Measurements from ENCODE around the gene SEMA3D.

The SEMA3D gene

DNA sequence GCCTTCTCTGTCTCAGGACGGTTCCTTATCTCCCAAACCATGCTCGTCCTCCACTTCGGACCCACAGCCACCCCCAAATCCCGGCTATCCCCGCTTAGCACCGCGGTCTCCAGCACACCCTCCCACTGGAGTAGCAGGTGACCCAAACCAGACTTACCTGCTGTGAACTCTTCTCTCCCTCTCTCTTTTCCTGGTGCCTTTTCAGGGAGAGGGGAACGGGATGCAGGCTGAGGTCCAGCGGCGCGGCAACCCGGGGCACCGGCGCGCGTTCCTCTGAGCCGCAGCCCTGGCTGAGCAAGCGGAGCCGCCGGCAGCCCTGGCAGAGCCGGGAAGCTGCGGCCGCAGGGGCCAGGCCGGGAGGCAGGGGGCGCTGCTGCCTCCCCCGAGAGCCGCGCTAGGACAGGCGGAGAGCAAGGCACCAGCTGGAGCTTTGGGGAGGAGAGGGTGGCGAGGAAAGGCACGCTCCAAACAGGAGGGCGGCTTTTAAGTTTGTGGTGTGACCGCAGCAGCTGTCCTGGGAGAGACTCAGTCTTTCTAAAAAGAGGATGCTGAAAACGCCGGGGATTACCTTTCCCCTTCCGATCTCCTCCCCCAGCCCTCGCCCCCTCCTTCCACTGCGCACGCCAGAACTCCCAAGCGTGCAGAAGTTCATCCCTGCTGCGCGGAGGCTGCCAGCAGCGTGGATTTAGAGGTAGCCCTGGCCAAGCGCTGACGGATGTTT lies at the start of gene SEMA3D:
Gene SEMA3D (minus strand): TSS at position 536 of the 721 bp plus-strand sequence. CDS start 65,165 bp downstream, outside the sequence.
- DNase-seq (ENCODE audit: low read depth): no peak

DNA sequence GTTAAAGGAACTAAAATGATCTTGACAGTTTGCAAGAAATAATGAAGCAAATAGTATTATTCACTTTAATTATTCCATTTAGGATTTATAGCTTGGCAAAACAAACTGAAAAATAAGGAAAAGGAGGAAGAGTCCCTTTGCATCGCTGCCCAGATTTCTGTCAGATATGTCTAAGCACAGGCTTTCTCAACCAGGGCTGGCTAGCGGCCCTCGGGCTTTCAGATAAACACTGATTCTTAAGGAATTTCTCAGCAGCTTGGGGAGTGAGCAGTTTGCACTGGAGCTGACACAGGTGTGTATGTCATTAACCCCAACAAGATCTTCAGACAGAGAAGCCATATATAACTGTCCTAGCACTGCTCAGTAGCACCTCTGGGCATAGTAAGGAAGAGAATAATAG lies 47.9 kb upstream of the SEMA3D start:
- no peak for DNase-seq (ENCODE audit: low read depth)

DNA sequence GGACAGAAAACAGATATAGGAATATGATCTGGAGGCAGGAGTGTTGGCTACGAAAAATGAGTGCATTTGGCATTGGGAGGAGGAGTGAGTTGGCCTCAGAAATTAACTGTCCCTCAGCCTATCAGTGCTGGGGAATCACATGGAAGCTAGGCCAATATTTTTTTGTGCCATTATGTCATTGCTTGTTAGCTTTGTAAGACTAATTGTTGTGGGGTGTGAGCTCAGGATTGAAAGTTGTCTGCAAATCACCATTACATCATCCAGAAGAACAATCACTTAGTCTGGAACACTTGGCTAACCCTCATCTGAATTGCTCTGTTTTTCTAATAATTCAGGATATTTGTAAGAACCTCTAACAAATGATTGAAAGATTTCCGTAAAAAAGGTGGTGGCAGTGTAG lies 45.2 kb upstream of the SEMA3D start:
- DNase-seq (ENCODE audit: low read depth): no peak

DNA sequence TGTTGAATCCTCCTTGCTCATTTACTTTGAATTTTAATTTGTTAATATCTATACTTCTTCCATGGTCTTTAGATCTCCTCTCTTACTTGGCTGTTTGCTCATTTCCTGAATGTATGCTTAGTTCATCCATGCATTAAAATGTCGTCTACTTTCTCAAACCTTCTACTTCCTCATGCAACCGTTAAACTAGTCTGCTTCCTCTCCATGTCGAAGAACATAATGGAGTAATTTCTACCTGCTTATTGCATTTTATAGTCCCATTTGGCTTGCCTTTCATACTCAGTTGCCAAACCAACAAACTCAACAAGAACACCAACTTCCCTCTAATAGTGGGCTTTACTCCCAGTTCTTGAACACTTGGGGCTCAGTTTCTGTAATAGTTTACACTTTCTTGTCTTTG lies 43.8 kb upstream of the SEMA3D start:
- no peak for DNase-seq (ENCODE audit: low read depth)

DNA sequence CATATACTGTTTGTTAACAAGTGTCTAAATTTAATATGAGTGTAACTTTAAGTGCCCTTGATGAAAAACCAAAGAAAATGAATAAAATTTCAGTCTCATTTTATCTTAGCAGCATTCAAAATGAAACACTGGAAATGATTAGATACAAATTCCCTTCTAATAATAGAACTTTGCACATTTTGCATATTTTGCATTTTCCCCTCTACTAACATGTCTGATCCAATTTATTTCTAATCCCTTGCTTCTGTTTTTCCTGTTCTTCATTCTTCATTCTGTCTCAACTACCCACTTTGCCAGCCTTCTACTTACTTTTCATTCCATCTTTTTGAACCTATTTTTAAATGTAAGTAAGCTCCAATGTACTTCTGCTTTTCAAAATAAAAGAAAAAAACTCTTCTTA lies 42.7 kb upstream of the SEMA3D start:
- no peak for DNase-seq (ENCODE audit: low read depth)

DNA sequence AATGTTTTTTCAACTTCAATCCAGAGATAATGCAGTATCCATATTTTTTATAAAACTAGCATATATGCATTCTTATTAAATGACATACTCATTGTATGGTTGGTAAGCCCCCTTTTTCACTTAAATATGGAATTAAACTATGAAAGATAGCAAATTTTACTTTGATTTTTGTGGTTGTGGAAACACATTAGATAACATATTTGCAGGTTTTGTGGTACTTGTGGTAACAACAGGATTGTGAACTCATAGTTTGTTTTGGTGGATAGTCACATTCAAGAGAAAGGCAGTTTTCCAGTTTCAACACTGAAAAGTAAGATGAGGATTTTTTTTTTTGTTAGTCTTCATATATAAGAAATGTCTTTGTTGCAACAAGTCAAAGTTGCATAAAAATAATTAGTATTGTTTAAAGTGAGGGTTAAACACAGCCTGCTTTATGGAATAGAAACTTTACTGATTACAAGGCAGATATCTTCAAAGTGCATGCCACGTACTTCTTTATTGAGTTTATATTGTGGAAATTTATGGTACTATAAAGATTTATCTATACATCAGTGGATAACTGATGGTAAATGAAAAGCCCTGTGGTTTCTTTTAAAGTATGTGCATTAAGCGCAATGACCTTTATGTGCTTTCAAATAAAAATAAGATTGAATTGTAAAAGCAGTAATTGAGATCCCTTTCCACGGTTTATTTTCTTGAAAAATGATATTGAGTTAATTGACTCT lies 39.7 kb upstream of the SEMA3D start:
- DNase-seq (ENCODE audit: low read depth): no peak

DNA sequence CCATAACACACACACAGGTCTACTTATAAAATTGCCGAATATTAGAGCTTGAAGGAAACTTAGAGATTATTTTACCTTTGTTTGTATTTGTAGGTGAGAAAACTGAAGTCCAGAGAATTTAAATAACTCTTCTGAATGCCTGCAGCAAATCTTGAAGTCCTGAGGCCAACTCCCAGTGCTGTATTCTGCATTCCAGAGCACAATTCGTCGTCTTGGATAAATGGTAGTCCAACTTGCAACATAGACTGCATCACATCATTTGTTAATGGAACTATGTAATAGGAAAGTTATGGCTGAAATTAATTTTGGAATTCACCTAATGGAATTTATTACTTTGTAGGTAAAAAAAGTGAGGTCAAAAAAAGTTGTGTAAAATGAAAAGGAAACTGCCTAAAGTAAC lies 37.3 kb upstream of the SEMA3D start:
- no peak for DNase-seq (ENCODE audit: low read depth)

DNA sequence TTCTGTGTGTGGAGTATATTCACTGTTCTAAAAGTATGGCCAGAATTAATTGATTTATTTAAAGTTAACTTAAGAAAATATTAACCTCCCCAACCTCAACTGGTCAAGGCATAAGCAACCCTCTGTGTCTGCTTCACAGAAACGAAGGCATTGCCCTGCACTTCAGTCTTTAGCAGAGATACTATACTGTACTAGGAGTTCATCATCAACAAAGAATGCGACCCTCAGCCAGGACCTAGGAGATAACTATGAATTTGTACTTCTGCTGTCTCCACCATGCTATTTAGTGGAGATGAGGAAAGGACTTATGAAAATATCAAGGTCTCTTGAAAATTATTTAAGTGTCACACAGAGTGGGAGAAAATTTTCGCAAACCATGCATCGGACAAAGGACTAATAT lies 35.7 kb upstream of the SEMA3D start:
- no peak for DNase-seq (ENCODE audit: low read depth)

DNA sequence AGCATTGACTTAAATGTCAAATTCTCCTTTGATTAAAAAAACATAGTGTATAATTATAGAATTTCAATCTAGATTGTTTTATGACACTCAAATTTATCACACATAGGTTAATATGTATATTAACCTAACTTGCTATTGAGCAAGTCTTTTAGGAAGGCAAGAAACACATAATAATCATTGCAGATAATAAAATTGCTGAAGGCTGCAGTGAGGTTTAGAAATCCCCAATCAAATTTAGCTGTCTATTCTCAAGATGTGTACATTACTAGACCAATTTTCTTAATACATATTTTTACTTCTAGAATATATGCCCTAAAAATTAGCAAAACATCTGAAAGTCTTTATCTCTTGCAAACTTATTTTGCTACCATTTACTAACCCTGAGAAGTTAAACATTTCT lies 34.9 kb upstream of the SEMA3D start:
- DNase-seq (ENCODE audit: low read depth): no peak

DNA sequence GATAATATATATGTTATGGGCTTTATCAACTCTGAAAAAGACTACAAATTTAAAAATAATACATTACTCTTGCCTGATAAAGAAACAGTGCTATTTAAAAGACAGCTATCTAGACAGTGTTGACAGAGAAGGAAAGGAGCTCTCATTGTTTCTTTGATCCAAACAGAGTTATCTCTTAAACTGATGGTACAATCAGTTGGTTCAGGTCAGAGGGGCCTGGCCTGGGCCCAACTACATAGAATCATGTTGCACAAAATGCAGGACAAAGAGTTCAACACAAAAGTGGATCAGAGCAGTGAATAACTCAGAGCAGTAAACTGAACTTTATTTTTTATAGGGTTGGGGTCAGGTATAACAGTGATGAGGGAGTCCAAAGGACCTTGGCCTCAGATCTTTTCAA lies 33.8 kb upstream of the SEMA3D start:
- DNase-seq (ENCODE audit: low read depth): no peak

DNA sequence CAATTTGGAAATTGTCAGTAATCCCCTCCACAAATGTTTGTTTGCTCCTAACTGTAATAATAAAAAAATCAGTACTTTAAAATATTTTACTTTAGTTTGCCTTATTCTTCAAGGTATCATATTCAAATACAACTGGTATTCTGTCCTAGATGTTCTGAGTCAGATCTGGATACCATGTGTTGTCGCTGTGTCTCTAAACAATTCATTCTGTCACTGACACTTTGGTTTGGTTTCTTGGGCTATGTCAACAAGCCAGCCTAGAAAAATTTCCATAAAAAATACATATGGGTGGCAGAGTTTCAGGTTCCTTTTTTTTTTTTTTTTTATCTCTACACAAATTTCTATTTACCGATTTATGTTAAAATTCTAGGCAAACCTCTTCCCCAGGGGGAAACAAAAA lies 33.2 kb upstream of the SEMA3D start:
- DNase-seq (ENCODE audit: low read depth): no peak

DNA sequence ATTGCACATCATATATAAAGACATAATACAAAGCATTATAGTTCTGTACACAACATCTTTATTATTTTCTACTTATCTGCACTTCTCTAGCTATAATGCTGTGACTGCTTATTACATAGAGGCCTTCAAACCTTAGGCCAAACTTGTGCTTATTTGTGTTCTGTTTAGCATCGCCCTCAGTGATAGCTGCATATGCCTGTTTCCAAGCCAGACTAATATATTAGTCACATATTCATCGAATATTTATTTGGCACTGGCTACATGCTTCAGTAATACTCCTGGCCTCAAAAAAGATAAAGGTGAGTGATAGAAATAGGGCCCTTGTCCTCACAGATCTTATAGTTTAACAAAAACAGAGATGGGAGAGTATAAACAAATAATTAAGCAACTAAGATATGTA lies 30.2 kb upstream of the SEMA3D start:
- no peak for DNase-seq (ENCODE audit: low read depth)

DNA sequence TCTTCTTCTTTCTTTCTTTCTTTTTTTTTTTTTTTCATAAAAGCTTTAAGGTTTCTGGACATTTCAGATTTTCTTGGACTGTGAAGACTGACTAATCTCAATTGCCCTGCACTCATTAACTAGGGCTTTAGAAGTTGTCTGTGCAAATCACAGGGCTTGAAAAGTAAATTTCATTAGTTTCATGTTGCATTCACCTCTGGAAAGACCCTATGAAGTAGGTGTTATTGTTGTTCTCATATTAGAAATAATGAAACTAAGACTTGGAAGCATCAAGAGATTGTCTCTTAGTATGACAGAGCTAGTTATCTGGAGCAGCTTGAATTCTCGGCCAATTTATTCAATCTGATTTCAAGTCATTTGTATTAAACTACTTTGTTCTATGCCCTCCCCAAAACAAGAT lies 28.2 kb upstream of the SEMA3D start:
- DNase-seq (ENCODE audit: low read depth): no peak

DNA sequence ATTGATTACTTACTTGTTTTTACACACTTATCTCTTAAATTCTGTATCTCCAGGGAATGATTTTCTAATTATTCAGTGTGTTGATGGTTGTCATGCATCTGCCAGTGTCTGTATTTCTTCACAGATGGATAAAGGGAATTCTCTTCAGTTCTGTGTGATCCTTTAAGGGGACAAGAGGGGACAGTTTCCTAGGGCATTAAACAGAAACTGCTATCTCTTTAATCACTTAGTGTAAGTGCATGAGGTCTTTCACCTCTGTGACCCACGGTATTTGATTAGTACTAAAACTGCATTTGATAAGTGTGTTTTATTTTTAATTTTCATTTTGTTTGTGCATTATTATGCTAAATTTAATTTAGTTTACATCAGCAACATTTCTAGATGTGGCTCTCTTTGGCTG lies 26.6 kb upstream of the SEMA3D start:
- DNase-seq (ENCODE audit: low read depth): no peak

DNA sequence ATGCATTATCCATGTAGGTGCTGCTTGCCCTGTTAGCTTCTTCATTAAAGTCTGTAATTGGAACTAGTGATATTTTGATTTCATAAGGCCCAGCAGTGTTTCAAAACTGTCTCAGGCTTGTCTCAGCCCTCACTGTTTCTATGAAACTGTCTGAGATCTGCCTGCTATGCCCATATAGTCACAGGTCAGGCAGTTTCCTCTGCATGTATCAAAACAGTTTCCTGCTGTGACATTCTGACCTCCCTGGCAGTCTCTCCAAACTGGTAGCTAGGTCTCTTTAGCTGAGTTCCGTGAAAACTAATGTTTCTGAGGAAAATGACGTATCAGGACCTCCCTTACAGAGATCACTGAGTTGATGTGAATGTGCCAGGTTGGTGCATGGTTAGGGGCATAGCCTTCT lies 18.9 kb upstream of the SEMA3D start:
- DNase-seq (ENCODE audit: low read depth): no peak

DNA sequence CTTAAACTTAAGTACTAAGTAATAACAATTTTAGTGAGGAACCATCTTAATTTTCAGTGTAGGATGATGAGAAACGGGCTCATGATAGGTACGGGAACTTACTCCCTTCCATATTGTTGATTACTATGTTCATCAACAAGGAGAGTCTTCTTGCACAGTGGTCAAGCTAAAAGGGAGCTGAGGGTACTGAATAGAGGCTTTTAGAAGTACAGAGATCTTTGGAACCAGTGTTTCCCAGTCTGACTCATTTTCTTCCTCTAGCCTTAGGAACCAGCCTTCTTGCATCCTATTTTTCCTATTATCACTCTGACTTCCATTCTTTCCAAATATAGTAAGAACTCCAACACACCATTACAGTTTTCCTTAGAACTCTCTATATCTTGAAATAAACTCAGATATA lies 17.6 kb upstream of the SEMA3D start:
- no peak for DNase-seq (ENCODE audit: low read depth)

DNA sequence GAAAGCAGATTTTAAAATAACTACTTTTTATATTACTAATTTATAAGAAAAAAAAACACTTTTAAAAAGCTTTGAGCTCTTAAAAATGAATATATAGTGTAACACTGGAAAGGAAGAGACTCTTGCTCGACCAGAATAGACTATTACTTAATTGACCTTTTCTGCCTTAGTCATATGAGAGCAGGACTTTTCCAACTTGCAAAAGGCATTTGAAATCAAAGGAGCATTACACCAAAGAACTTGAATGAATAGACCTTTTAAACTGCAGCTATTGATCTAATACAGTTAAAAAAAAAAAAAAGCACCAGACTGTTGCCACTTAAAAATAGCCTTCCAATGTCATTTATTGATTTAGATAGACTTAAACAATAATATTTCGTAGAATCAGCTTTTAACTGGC lies 17.2 kb upstream of the SEMA3D start:
- DNase-seq (ENCODE audit: low read depth): no peak

DNA sequence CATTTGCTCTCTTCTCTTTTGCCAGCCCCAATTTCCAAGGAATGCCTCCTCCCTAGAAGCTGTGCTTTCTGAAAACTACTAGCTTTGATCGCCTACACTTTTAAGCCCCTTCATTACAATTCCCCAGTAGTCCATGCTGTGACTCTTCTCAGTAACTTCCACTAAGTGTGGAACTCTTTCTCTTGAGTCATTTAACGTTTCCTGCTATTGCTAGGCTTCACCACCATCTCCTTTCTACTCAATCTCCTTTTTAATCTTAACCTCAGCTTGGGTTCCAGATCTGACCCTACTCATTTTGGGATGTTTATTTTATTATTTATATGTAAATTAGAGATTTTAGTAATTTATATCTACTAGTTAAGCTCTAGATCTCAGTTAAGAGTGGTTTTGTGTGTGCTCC lies 14.4 kb upstream of the SEMA3D start:
- DNase-seq (ENCODE audit: low read depth): no peak

DNA sequence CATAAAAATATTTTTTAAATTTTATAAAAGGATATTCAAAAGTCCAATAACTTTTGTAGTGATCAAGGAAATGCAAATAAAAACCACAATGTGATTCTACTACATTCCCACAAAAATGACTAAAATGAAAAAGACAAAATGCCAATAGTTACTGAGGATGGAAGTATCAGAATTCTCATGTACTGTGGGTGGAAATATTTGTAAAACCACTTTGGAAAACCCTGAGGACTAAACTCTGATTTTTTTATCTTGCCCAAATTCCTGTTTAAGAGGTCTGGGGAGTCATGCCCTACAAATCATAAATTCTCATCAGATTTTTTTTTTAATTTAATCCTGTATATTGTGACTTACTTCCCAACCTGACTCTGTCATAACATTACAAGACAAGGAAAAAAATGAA lies 9.8 kb upstream of the SEMA3D start:
- DNase-seq (ENCODE audit: low read depth): no peak

DNA sequence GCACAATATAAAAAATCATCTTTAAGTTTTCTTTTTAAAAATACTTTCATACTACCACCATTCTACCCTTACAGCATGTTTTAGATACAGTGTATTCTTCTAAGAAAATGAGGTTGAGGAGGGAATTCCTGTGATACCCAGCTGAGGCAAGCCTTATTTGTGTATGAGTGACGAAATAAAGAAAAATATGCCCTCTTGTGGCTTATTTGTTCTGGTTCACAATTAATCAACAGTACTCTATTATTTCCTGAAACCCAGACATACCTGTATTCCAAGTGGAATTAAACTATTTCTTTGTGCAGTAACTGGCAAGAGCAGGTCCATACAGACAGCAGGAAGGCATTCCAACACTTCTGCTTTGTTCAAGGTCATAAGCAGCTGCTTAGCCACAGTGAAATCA lies 4.5 kb upstream of the SEMA3D start:
- no peak for DNase-seq (ENCODE audit: low read depth)

DNA sequence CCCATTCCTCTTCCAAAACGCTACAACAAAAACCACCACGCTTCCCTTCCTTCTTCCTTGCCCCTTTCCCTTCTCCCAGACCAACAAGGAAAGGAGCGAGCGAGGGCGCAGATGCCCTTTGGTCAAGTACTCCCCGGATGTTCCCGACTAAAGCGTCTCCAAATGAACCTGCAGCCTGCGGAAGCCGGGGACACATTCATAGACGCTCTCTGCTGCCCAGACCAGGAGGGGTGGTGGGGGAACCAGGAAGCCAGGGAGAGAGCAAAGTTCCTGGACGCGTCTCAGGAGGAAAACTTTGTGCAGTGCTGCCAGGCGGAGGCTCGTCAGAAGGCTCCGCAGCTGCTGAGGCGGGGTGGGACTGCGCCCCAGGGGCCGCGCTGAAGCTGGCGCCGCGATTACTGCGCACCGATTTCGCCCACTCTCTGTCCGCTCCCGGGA lies 754 bp downstream of the SEMA3D start:
- DNase-seq (ENCODE audit: low read depth): no peak

DNA sequence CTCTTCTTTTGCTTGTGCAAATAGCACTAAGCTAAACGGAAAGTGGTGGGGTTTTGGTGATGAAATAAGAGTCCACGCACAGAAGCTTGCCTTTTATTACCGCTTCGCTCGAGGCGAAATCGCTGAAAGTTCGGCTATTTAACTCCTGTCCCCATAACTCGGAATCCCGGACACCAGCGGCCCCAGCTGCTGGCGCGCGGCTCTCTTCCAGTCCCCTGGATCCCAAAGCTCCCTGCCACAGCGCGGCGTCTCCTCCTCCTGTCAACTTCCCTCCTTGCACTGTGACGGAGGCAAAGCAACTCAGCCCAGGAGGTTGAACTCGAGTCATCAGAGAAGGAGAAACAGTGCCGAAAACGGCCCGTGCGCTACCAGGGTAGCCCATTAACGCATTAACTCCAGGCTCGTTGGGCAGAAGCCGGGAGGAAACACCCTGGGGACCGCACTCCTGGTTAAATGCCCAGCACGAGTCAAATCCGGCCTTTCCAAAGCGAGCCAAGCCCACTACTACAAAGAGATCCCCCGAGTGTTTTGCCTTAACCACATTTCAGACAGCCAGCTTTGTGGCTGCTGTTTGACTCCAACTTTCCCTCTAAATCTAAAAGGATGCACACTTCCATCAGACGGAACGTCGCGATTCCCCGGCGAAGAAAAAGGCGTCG lies 1.3 kb downstream of the SEMA3D start:
- no peak for DNase-seq (ENCODE audit: low read depth)
